H9 (cell line): ENCODE measurements around the gene BACE2. TPM values are rescaled to one million over a fixed set of nuclear protein-coding genes. Genes with fewer than 3 reads are reported as not detected.

Experiments used
- DNase-seq: peaks from one replicate; pipeline ENCODE4 v3.0.0-alpha.2; 2017
- H2AFZ ChIP-seq: one replicate; pipeline ENCODE4 v1.6.1; 2013; ENCODE audit warnings: mild to moderate bottlenecking, low read length, control low read depth, moderate library complexity
- H2AK5ac ChIP-seq: 2 replicates; pipeline ENCODE4 v1.6.1; 2013; ENCODE audit warnings: low read length, control low read depth, mixed read lengths; ENCODE audit not compliant: insufficient read length
- H2BK120ac ChIP-seq: one replicate; pipeline ENCODE4 v1.6.1; 2013; ENCODE audit warnings: low read depth, mild to moderate bottlenecking, low read length, control low read depth, inconsistent platforms; ENCODE audit not compliant: poor library complexity, severe bottlenecking
- H2BK12ac ChIP-seq: 2 replicates; pipeline ENCODE4 v1.6.1; 2013; ENCODE audit warnings: low read length, control low read depth, mixed read lengths, low read depth; ENCODE audit not compliant: insufficient read length
- H2BK15ac ChIP-seq: 2 replicates; pipeline ENCODE4 v1.6.1; 2013; ENCODE audit warnings: low read depth, low read length, control low read depth
- H2BK20ac ChIP-seq: one replicate; pipeline ENCODE4 v1.6.1; 2013; ENCODE audit warnings: low read depth, mild to moderate bottlenecking, low read length, control low read depth, inconsistent platforms; ENCODE audit not compliant: poor library complexity, severe bottlenecking
- H2BK5ac ChIP-seq: 2 replicates; pipeline ENCODE4 v1.6.1; 2013; ENCODE audit warnings: low read length, control low read depth, mixed read lengths; ENCODE audit not compliant: insufficient read length
- H3K14ac ChIP-seq: 2 replicates; pipeline ENCODE4 v1.6.1; 2013; ENCODE audit warnings: low read length, control low read depth; ENCODE audit not compliant: insufficient read depth
- H3K18ac ChIP-seq: 2 replicates; pipeline ENCODE4 v1.6.1; 2013; ENCODE audit warnings: low read depth, mild to moderate bottlenecking, mixed read lengths, low read length, control low read depth; ENCODE audit not compliant: insufficient read length
- H3K23ac ChIP-seq: 2 replicates; pipeline ENCODE4 v1.6.1; 2013; ENCODE audit warnings: low read length, control low read depth, mixed read lengths, low read depth; ENCODE audit not compliant: insufficient read length
- H3K23me2 ChIP-seq: 2 replicates; pipeline ENCODE4 v1.6.1; 2013; ENCODE audit warnings: low read depth, mild to moderate bottlenecking, mixed read lengths, low read length, control low read depth; ENCODE audit not compliant: insufficient read length, poor library complexity, severe bottlenecking
- H3K27ac ChIP-seq: 2 replicates; pipeline ENCODE4 v1.5.1; 2013; ENCODE audit warnings: low read length, control low read depth, mixed read lengths, low read depth; ENCODE audit not compliant: insufficient read length
- H3K27me3 ChIP-seq: 2 replicates; pipeline ENCODE4 v1.6.1; 2013; ENCODE audit warnings: low read length, control low read depth, inconsistent platforms; ENCODE audit not compliant: insufficient read depth
- H3K4ac ChIP-seq: 2 replicates; pipeline ENCODE4 v1.6.1; 2013; ENCODE audit warnings: low read depth, mild to moderate bottlenecking, control low read depth, inconsistent platforms, low read length, moderate library complexity
- H3K4me1 ChIP-seq: 2 replicates; pipeline ENCODE4 v1.6.1; 2013; ENCODE audit warnings: low read length, control low read depth, inconsistent platforms; ENCODE audit not compliant: insufficient read depth
- H3K4me2 ChIP-seq: 2 replicates; pipeline ENCODE4 v1.6.1; 2013; ENCODE audit warnings: low read length, control low read depth, mixed read lengths; ENCODE audit not compliant: insufficient read length, insufficient read depth
- H3K56ac ChIP-seq: 2 replicates; pipeline ENCODE4 v1.6.1; 2013; ENCODE audit warnings: low read depth, mild to moderate bottlenecking, mixed read lengths, low read length, control low read depth; ENCODE audit not compliant: insufficient read length
- H3K79me1 ChIP-seq: 2 replicates; pipeline ENCODE4 v1.6.1; 2013; ENCODE audit warnings: low read depth, mild to moderate bottlenecking, moderate library complexity, low read length, control low read depth, inconsistent platforms; ENCODE audit not compliant: insufficient read depth, poor library complexity, severe bottlenecking
- H3K79me2 ChIP-seq: 2 replicates; pipeline ENCODE4 v1.6.1; 2013; ENCODE audit warnings: low read length, control low read depth, inconsistent platforms; ENCODE audit not compliant: insufficient read depth
- H3K9ac ChIP-seq: 2 replicates; pipeline ENCODE4 v1.6.1; 2013; ENCODE audit warnings: low read length, control low read depth, mixed read lengths; ENCODE audit not compliant: insufficient read length; ENCODE audit errors: extremely low read depth
- H3K9me3 ChIP-seq: one replicate; pipeline ENCODE4 v1.6.1; 2013; ENCODE audit warnings: low read depth, low read length, inconsistent platforms; ENCODE audit not compliant: control insufficient read depth
- H3T11ph ChIP-seq: one replicate; pipeline ENCODE4 v1.6.1; 2013; ENCODE audit warnings: mild to moderate bottlenecking, low read length, control low read depth, inconsistent platforms
- H4K20me1 ChIP-seq: one replicate; pipeline ENCODE4 v1.6.1; 2013; ENCODE audit not compliant: control insufficient read depth, insufficient read length, insufficient read depth
- H4K5ac ChIP-seq: 2 replicates; pipeline ENCODE4 v1.6.1; 2013; ENCODE audit warnings: low read depth, mild to moderate bottlenecking, mixed read lengths, low read length, control low read depth; ENCODE audit not compliant: insufficient read length
- H4K8ac ChIP-seq: replicated peaks from 2 replicates; pipeline ENCODE4 v1.6.1; 2013; ENCODE audit warnings: low read length, control low read depth, mixed read lengths, low read depth; ENCODE audit not compliant: insufficient read length
- H4K91ac ChIP-seq: 2 replicates; pipeline ENCODE4 v1.6.1; 2013; ENCODE audit warnings: low read depth, mild to moderate bottlenecking, moderate library complexity, mixed read lengths, low read length, control low read depth; ENCODE audit not compliant: insufficient read length
- H3K27ac Mint-ChIP-seq, 3 experiments: 2 replicates in 2 of 3; 3 replicates in 1 of 3; pipeline ENCODE4 v1.8.0; 2020 to 2021; ENCODE audit warnings: mixed read lengths in 3 of 3, mild to moderate bottlenecking in 1 of 3, moderate library complexity in 1 of 3
- H3K27me3 Mint-ChIP-seq: 2 replicates; pipeline ENCODE4 v1.8.0; 2021; ENCODE audit warnings: low read depth, mild to moderate bottlenecking, moderate library complexity, mixed read lengths
- H3K36me3 Mint-ChIP-seq, 3 experiments: 2 replicates in 2 of 3; 3 replicates in 1 of 3; pipeline ENCODE4 v1.8.0; 2020 to 2021; ENCODE audit warnings: low read depth in 3 of 3, mixed read lengths in 3 of 3; ENCODE audit not compliant: insufficient read depth in 1 of 3
- H3K4me1 Mint-ChIP-seq, 2 experiments: 2 replicates each; pipeline ENCODE4 v1.8.0; 2020; ENCODE audit warnings: mixed read lengths in 2 of 2
- H3K4me3 Mint-ChIP-seq, 2 experiments: 2 replicates in 1 of 2; 3 replicates in 1 of 2; pipeline ENCODE4 v1.8.0; 2020 to 2021; ENCODE audit warnings: mild to moderate bottlenecking in 2 of 2, mixed read lengths in 2 of 2, moderate library complexity in 1 of 2
- H3K9me3 Mint-ChIP-seq, 2 experiments: 2 replicates in 1 of 2; 3 replicates in 1 of 2; pipeline ENCODE4 v1.8.0; 2020; ENCODE audit warnings: mild to moderate bottlenecking in 2 of 2, mixed read lengths in 2 of 2, moderate library complexity in 1 of 2
- WGBS: extraction: QIAGEN DNeasy Blood & Tissue Kit; methylation state at CpG from one replicate; pipeline ENCODE4 v1.1.7; 2013; ENCODE audit warnings: missing lambda C conversion rate, low lambda C conversion rate, mixed read lengths; ENCODE audit not compliant: insufficient read length; ENCODE audit errors: extremely low coverage; 5-methylcytosine and 5-hydroxymethylcytosine counted together
- total RNA-seq: library from RNA; stranded (reverse); gene quantifications from 2 replicates; pipeline ENCODE4 v1.2.1, GENCODE V29; 2021
- TF ChIP-seq, protein P1 (sequence below): fragments of 200-600 bp; sonication (generic); conservative IDR thresholded peaks from 3 replicates; pipeline ENCODE4 v1.8.0; 2021; ENCODE audit warnings: antibody characterized with exemption, mild to moderate bottlenecking

BACE2 gene
- total RNA-seq, 1 experiment from 2014 or later, result 8.0 TPM

DNA sequence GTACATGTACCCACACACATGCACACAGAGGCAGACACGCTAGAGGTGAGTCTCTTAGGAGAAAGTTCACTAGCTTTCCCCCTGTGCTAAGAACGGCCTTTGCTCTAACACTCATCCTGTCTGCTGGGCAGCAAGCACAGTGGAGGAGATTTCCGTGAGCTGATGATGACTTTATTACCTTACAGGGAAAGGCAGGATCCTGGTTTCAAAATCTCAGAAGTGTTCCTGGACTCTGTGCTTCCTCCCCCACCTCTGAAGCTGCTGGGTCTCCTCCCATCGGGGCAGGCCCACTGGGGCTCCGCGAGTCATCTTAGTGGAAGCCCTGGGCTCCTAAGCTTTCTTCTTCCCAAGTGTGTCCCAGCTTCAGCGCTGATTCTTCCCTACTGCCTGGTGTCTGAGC, 151.3 kb downstream of the BACE2 start:
- no peak overlapping the region for H3K56ac ChIP-seq
- Mint-ChIP-seq H3K36me3 (no peaks in the 10 kb centered on the region; a peak in 1 of 7 replicates), H3K4me3 (no peak overlapping the region), H3K9me3 (no peaks in the 10 kb centered on the region), H3K27me3 (peaks cover 29% of the 10 kb centered on the region), H3K4me1 (peaks cover 16 to 17% of the 10 kb centered on the region in 2 experiments), H3K27ac (no peak overlapping the region; a peak in 1 of 7 replicates)
- no peak overlapping the region for H2AK5ac ChIP-seq
- no peak overlapping the region for H3K18ac ChIP-seq
- no CpG with 5 or more reads among the region's 7 CpGs for WGBS
- H3K79me2 ChIP-seq, result no peaks in the 10 kb centered on the region
- H2BK120ac ChIP-seq, result no peak overlapping the region
- H4K5ac ChIP-seq, result no peak overlapping the region
- H3K27me3 ChIP-seq, result no peaks in the 10 kb centered on the region; the same call in 1 of the 2 replicates
- no peaks in the 10 kb centered on the region; the same call in 1 of the 2 replicates for H3K4me1 ChIP-seq
- no peak overlapping the region for H3T11ph ChIP-seq
- DNase-seq, result no peak
- H4K91ac ChIP-seq, result no peak overlapping the region
- H3K23me2 ChIP-seq, result peaks cover 9% of the 10 kb centered on the region
- no peak overlapping the region for H3K4me2 ChIP-seq
- no peak overlapping the region for H2AFZ ChIP-seq
- no peaks in the 10 kb centered on the region for H3K79me1 ChIP-seq
- H2BK20ac ChIP-seq, result no peak overlapping the region
- H2BK12ac ChIP-seq, result no peak overlapping the region
- H3K9ac ChIP-seq, result no peak overlapping the region
- no peaks in the 10 kb centered on the region for H3K9me3 ChIP-seq
- H3K27ac ChIP-seq, result no peak overlapping the region
- H2BK5ac ChIP-seq, result no peak overlapping the region
- no peak overlapping the region for H4K8ac ChIP-seq
- no peak overlapping the region for H2BK15ac ChIP-seq
- H3K23ac ChIP-seq, result no peak overlapping the region
- H4K20me1 ChIP-seq, result no peaks in the 10 kb centered on the region
- H3K14ac ChIP-seq, result no peak overlapping the region
- TF ChIP-seq, protein P1, sequence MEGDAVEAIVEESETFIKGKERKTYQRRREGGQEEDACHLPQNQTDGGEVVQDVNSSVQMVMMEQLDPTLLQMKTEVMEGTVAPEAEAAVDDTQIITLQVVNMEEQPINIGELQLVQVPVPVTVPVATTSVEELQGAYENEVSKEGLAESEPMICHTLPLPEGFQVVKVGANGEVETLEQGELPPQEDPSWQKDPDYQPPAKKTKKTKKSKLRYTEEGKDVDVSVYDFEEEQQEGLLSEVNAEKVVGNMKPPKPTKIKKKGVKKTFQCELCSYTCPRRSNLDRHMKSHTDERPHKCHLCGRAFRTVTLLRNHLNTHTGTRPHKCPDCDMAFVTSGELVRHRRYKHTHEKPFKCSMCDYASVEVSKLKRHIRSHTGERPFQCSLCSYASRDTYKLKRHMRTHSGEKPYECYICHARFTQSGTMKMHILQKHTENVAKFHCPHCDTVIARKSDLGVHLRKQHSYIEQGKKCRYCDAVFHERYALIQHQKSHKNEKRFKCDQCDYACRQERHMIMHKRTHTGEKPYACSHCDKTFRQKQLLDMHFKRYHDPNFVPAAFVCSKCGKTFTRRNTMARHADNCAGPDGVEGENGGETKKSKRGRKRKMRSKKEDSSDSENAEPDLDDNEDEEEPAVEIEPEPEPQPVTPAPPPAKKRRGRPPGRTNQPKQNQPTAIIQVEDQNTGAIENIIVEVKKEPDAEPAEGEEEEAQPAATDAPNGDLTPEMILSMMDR, result no peak
- no peak overlapping the region for H3K4ac ChIP-seq
